HG02610 (cell line): ENCODE results near the gene TMEM150A.
A peak's percentile ranks its signal among the peaks of the same experiment; 100 is the strongest.
"Not testable (repeated sequence)": the region's sequence is repeated elsewhere in the genome, so short reads cannot be mapped to it uniquely, and the experiment has no call there.

ENCODE experiments used
- ATAC-seq: cut with Tn5 transposase; IDR thresholded peaks from one replicate; pipeline ENCODE4 v1.9.1; 2021; ENCODE audit warnings: mild to moderate bottlenecking, moderate library complexity; ENCODE audit not compliant: unreplicated experiment

TMEM150A gene

GRCh38 chr2:85577386-85578242 lies 24.9 kb downstream of the TMEM150A start, which contains the start of gene VAMP8:
Gene VAMP8, plus strand, starts transcription at chr2:85577586. Its CDS starts 61 bp downstream, at chr2:85577647.
- ATAC-seq: peak; percentile 67

GRCh38 chr2:85577063-85577385 lies 25.5 kb downstream of the TMEM150A start:
- ATAC-seq: no peak

DNA sequence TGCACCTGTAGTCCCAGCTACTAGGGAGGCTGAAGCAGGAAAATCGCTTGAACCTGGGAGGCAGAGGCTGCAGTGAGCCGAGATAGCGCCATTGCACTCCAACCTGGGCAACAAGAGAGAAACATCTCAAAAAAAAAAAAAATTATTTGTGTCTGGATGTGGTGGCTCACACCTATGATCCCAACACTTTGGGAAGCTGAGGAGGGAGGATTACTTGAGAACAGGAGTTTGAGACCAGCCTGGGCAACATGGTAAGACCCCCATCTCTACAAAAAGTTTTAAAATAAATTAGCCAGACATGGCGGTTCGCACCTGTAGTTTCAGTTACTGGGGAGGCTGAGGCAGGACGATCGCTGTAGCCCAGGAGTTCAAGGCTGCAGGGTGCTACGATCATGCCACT lies 26.8 kb downstream of the TMEM150A start:
- no peak for ATAC-seq

DNA sequence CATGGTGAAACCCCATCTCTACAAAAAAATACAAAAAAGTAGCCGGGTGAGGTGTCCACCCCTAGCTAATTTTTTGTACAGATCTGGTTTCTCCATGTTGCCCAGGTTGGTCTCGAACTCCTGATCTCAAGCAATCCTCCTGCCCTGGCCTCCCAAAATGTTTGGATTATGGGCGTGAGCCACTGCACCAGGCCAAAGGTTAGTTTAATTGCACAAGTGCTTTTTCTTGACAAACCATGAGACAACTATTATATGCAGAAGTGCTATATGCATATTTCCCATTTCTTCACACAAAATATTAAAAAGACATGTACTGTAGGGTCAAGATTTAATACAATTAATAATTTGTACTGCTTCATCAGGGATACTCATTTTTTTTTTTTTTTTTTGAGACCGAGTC lies 36.2 kb downstream of the TMEM150A start:
- ATAC-seq: no peak

GRCh38 chr2:85564144-85564563 lies 38.3 kb downstream of the TMEM150A start:
- no peak for ATAC-seq

GRCh38 chr2:85561280-85562212 lies 41.0 kb downstream of the TMEM150A start, which contains the start of gene GGCX:
Gene GGCX, minus strand, starts transcription at chr2:85561493. Its CDS starts 65 bp downstream, at chr2:85561428.
- peak; percentile 89 for ATAC-seq

GRCh38 chr2:85560812-85561279 lies 41.7 kb downstream of the TMEM150A start:
- no peak for ATAC-seq

- ATAC-seq: not testable (repeated sequence)
Observed at GRCh38 chr2:85560403-85560726, 42.1 kb downstream of the TMEM150A start.

DNA sequence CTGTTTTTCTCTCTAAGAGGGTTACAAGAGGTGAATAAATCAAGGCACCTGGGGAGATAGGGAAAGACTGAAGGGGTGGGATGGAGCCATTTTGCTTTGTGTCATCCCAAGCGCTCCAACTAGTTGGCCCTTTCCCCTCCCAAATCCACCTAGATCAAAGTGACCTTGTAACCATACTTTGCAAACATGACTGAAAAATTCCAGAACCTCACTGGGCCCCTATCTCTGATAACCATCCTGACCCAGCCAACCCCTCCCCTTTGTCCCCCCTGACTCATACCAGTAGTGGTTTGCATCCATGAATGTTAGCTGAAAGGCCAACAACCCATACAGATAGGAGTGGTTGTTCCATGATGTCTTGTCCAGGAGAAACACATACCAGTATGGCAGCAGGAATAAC lies 44.3 kb downstream of the TMEM150A start:
- ATAC-seq: no peak

- ATAC-seq: no peak
Observed at GRCh38 chr2:85557130-85557529, 45.4 kb downstream of the TMEM150A start.

DNA sequence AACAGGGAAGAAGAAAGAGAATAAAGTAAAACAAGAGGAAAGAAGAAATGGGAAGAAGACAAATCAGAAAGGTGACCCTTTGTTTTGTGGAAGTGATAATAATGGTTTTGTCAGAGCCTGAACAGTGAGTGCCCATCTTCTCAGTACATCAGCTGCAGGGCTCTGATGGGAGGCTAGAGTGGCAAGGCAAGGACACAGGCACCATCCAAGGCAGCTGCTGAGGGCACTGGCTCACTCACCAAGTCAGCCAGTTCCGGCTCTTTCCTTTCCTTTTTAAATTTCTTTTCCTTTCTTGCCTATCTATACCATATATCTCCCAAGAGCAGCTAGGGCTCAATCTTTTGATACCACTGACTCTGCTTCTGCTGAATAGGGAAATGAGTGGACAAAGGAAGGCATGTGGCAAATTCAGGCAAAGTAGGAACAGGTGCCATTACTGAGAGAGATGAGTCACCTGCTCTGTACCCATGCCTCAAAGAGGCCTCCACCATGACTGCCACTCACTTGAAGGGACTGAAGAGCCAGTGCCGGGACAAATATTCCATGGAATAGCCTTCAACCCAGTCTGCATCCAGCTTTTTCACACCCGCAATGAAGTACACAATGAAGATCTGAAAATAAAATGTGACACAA lies 47.4 kb downstream of the TMEM150A start:
- ATAC-seq: no peak

DNA sequence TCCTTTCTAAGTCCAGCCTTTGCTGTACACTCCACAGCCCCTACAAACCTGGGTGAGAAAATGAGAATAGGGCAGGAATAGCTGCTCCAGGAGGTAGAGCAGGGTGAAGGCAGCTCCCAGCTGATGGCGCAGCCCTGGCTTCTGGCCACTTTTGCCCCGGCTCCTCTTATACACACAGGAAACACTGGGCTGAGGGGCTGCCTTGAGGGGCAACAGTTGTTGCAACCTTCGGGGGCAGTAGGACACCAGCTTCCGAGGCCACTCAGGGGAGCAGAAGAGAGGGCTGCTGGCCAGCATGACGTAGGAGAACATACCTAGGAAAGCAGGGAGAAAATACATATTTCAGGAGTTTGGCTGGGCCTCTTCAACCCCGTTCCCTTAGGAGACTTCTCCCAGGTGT lies 49.3 kb downstream of the TMEM150A start:
- ATAC-seq: no peak

DNA sequence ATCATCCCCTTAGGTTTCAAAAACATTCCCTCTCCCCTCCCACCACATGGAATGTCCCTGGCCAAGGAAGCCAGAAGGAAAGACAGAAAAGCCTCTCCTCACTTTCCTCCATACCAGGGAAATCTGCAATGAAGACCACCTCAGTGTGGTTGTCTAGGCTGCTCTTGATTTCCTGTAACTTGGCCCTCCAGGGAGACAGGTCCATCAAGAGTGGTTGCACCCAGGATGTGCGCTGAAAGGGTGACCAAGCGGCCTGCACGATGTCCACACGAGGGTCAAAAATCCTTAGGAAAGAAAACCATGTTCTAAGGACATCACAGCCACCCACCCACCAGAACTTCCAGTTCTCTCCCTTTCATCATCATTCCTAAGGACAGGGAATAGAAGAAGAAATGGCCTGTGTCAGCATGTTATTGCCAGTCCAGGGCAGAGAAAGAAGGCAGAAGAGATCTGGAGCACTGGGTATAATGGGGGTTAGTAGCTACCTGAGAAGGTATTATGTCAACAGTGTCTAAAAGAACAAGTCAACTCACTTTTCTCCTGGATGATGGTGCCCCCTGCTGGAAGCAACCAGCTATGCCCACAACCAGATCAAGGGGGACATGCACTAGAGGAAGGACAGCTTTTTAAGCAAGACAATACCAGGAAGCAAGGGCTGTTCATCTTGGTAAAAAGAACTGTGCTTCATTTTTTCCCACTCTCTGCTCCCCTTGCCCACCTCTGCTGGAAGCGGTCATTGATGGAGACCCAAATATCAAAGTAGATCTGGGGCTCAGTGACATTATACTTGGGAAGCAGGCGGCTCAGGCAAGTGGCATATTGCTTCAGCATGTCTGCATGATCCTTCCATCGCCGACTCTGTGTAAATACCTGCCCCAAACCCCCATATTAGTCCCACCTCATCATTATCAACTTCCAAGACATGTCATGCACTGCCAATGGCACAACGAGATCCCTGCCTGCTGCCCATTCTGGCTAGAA lies 50.5 kb downstream of the TMEM150A start:
- ATAC-seq: peak; percentile 65

DNA sequence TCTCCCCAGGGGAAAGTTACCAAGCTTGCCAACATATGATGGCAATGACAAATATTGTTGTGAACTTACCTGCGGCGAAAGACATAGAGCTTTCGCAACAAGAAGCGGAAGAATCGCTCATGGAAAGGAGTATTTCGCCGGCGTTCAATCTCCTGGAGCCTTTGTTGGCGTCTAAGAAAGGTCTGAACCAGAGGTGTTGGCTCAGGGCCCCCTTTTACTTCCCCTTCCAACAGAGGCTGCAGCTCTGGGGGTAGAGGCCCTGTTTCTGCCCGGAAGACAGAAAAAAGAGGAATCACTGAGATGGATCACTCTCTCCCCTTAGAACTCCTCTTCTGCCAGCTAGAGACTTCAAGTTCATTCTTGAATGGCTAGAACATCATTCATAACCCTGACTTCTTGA lies 52.0 kb downstream of the TMEM150A start:
- no peak for ATAC-seq

GRCh38 chr2:85549826-85550225 lies 52.7 kb downstream of the TMEM150A start:
- no peak for ATAC-seq

DNA sequence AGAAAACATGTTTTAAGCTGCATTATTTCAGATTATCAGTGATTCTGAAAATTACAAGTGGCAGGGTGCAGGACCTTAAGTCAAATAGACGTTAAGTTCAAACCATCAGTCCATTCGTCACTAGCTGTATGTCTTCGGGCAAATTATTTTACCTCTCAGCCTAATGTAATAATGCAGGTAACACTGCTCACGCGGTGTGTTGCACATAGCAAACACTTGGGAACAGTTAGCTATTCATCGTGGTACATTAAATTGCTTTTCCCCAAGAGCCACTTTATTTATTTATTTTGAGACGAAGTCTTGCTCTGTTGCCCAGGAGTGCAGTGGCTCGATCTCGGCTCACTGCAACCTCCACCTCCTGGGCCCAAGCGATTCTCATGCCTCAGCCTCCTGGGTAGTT lies 53.4 kb downstream of the TMEM150A start:
- ATAC-seq: no peak

DNA sequence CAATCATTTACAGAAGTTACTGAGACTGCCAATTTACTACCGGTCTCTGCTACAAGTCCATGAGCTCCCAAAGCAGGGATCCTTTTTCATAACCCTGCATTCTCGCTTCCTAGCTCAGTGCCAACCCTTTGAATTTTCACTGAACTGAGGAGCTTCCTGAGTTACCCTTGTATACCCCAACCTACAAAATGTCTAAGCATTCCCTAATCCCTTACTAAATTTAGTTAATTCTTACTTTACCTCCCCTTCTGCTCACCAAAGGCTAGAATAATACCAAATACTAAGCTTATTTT lies 53.9 kb downstream of the TMEM150A start:
- ATAC-seq: no peak
